Stimulated activated CD4-positive, alpha-beta T cell treated with anti-CD3 and anti-CD28 coated beads, Interleukin-12 subunit alpha, Interleukin-12 subunit beta, amount 100 ng/mL, for 48 hours (primary cell): ENCODE data around the gene SSX2IP.
A peak's percentile ranks its signal among the peaks of the same experiment; 100 is the strongest.
"Not testable (repeated sequence)": the region's sequence is repeated elsewhere in the genome, so short reads cannot be mapped to it uniquely, and the experiment has no call there.

Source experiments
- DNase-seq, 3 donors: peaks; one replicate each; pipeline ENCODE4 v3.0.0-alpha.2; 2020; ENCODE audit warnings: low read depth in 2 of 3, low spot score in 1 of 3

The SSX2IP gene

GRCh38 chr1:84675631-84676030 lies 14.6 kb downstream of the SSX2IP start:
- DNase-seq, result no peak

- DNase-seq, result no peak
These were observed 15.2 kb downstream of the SSX2IP start for GRCh38 chr1:84675106-84675505.

GRCh38 chr1:84674705-84675104 lies 15.6 kb downstream of the SSX2IP start:
- no peak for DNase-seq

DNA sequence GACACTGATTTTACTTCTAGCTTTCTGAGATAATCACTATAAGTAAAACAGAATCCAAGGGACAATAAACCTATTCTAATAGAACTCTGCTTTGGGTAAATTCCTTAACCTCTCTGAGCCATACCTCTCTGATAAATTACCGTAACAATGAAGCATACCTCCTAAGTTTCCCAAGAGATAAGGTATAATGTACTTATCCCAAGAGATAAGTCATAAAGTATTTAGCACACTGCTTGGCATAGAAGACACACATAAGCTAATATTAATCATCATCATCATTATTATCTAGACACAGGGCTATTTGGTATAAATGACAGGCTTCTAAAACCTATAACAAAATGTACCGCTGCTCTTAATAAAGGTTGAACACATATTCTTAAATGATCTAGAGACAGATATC lies 16.2 kb downstream of the SSX2IP start:
- no peak for DNase-seq

DNA sequence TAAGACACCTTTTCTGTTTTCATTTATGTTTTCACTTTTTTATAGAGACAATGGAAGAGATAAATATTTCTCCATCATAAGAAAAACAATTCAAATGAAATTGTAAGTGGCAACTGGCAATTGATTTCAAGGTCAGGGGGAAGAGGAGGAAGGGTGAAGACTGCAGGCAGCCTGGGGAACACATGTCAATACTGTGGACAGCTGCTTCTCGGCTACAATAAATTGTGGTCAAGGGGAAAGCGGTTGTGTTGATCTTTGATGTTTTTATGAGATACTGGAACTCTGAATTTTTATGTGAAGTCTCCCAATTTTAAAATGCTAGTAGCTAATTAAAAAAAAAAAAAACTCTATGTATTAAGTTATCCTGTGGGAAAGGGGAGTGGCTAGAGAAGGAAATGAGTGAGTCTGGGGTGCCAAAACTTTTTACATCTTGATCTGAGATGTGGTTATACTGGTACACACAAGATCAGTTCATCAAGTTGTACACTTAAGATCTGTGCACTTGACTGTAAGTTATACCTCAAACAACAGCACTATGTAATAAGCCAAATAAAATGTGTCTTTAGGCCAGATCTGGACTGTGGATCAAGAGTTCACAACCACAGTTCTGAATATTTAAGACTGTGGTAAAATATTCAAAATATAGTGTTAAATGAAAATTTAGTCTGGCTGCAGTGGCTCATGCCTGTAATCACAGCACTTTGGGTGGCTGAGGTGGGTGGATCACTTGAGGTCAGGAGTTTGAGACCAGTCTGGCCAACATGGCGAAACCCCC lies 18.0 kb downstream of the SSX2IP start:
- DNase-seq, result no peak

DNA sequence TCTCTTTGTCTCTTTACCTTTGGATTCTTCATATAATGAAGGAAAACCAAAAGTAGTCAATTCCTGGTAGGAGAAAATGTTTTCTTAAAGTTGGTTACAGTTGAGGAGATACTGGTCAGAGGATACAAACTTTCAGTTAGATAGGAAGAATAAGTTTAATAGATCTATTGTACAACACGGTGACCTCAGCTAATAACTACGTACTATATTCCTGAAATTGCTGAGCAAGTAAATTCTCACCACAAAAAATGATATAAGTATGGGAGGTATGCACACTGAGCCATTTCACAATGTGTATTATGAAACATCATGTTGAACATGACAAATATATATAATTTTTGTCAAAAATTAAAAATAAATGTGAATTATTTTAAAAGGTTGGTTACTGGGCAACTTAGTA lies 20.4 kb downstream of the SSX2IP start:
- no peak for DNase-seq

- DNase-seq, result no peak
These were observed 22.1 kb downstream of the SSX2IP start for GRCh38 chr1:84668185-84668584.

DNA sequence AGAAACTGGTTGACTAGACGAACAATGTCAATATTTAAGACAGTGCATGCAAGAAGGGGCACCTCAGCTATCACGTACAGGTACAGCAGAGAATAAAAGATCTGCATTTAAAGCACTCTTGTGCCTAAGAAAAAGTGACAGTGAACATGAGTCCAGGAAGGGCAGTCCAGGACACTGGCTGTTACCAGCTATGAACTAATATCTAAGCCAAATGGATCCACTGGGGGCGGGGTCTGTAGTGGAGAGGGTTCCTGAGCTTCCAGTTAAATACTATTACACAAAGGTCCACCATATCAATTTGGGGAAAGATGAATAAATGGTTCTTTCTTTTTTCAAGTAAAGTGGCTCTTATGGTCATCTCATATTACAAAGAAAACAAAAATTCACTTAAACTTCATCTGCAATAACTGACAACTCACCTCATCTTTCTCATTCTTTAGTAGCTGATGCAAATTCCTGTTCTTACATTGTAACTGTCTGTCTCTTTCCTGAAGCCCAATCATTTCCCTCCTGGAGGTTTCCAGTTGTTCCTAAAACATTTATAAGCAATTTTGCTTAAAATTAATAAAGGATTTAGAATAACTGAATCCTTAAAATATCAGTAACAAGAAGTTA lies 24.5 kb downstream of the SSX2IP start:
- DNase-seq, result no peak

DNA sequence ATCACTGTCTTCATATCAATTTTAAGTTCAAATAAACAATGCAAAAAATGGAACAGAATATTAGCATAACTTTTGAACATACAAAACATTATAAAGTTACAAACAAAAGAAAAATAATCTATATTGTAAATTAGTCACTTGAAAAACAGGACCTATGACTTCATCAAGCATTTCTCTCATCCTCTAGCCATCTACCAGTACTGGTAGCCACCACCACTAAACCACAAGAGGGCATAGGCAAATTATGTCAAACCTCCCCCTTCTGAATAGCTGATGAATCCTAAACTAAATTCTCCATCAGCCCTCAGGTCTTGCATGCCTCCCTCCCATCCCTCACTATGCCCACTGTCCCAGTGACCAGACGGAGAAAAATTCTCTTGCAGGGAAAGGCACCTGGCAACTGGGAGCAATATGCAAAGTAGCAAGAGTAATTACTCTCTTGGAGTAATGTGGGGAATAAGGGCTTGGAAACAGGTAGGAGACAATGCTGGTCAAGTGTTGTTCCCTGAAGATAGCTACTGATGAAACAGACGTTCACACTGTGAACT lies 37.1 kb downstream of the SSX2IP start:
- DNase-seq, result no peak

DNA sequence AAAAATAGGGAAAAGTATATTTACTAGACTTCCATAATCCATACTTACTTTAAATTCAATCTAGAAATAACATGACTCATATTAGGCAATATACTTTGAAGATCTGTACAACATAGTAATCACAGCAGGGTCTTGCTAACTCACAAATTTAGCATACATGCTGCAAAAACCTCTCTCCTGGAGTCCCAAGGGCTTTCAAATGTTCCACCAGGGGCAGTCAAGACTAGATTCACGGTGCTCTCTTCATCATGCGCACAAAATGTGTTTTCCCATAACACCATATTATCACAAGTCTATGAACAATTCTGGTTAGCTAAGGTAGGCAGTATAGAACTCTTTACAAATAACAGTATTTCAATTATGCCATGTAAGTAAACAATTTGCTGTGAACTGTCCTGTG lies 45.8 kb downstream of the SSX2IP start:
- DNase-seq, result no peak

DNA sequence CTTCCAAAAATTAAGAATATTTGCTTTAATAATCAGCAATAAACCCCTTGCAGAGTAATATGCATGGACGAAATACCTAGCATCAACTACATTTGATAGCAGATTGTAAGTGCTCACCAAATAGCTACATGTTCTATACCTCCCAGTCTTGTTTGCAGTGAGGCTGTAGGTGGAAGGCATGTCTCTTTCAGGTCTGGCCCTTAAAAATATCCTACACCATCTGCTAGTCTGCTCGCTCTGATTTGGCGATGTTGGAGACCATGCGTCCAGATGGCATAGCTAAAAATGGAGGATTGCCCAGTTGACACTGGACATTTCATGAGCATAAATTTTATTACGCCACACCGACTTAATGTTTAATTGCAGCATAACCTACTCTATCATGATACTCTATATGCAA lies 47.1 kb downstream of the SSX2IP start:
- no peak for DNase-seq

DNA sequence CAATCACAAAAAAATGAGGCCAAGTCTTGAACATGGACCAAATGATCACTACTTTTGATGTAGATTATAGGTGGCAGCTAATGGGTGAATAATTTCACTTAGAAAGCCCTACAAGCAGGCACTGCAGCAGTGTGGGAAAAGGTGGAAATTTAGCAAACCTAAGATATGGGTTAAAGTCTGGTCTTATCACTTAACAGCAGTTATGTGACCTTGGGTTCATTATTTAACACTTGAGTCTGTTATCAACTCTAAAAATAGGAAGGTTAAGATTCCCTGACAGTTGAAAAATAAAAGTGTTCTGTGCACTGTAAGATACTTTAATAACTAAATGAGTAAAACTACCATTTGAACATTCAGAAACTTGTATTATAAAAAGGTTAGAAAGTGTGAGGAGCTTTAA lies 47.5 kb downstream of the SSX2IP start:
- no peak for DNase-seq

DNA sequence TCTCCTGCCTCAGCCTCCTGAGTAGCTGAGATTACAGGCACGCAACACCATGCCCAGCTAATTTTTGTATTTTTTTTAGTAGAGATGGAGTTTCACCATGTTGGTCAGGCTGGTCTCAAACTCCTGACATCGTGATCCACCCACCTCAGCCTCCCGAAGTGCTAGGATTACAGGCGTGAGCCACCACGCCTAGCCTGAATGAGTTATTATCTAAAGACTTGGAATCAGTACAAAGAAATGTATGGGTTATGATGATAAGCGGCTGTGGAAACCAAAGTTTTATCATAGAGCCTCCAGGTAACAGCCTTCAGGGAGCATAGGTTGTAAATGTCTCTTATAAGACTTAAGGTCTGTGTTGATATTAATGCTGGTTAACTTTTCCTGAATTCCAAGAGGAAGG lies 50.5 kb downstream of the SSX2IP start:
- not testable (repeated sequence) for DNase-seq

- no peak for DNase-seq
These were observed 54.8 kb downstream of the SSX2IP start for GRCh38 chr1:84635429-84635828.

DNA sequence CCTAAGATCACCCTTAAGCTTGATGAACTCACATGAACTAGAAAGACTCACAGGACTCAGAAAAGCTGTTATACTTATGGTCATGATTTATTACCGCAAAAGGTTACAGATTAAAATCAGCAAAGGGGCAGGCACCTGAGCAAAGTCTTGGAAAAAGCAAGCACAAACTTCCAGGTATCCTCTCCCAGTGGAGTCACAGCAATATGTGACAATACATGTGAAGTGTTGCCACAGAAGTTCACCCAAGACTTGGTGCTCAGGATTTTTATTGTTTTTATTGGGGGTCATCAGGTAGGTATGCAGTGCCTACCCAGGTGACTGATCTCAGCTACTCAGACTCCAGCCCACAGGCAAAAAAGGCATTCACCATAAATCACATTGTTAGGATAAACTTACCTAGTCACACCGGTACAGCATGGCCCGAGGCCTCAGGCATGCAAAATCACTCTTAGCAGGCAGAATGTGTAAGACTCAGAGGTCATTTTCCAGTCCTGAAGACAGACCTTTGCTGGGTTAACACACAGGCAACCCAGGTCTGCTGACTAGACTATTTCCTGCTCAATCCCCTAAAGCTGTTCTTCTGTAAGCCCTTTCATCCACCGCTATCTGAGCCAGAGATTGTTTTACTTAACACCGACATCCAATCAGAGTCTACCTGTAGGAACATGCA lies 55.6 kb downstream of the SSX2IP start:
- DNase-seq, result no peak

- DNase-seq, result no peak
These were observed 57.4 kb downstream of the SSX2IP start for GRCh38 chr1:84632673-84633434.

DNA sequence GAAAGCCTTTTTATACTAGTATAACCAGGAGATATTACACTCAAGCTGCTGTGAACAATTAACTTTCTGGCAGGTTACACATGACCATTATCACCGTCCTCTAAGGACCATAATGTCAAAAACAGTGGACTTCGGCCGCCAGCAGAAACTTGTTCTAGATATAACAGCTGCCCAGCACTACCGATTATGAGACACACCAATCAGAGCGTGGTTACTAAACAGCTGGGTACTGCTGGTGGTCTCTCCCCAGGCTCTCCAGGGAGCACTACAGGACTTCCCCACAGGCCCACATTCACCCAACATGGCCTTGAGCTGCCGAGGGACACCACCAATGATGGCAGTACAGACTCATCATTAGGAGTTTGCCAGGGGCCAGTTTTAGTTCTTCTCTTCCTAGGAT lies 58.1 kb downstream of the SSX2IP start:
- DNase-seq, result no peak

DNA sequence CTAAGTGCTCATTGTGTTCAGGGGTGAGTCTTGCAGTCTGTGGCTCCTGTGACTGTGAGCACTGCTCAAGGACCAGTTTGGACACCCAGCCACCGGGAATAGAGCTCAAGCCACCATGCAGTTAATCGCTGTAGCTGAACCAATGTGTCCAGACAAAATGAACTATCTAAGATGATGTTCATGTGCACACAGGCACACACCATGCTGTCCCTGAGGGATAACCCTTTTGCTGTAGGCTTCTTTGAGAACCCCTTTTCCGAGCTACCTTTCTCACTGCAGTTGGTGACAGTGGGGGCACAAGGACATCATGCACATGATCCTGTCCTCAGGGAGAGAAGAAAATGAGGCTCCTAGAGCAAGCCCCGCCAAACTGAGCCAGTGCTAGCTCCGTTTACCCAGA lies 65.4 kb downstream of the SSX2IP start:
- DNase-seq, result no peak

GRCh38 chr1:84621553-84621952 lies 68.7 kb downstream of the SSX2IP start:
- DNase-seq, result no peak

DNA sequence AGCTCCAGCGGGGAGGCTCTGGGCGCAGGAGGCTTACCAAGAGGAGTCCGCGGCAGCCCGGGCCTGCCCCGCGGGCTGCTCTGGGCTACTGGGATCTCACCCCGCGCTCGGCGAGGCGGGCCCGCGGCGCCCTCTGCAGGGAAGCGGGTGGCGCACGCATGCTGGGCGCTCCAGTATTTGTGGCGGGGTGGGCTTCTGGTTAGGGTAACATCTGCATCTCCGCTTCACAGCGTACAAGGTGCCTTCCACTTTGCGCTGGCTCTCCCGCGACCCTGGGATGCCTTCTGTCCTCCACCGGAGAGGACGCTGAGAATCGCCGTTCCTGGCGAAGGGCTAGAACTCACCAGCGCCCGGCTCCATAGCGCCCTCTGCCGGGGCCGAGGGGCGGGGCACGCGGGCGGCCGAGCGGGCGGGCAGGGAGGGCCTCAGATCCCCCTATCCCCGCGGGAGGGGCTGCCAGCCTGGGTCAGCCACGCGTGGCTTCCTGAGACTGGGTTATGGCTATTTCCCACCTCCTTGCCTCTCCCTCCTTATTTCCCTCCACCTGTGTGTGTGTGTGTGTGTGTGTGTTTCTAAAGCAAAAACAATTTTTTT lies 69.4 kb downstream of the SSX2IP start:
- peak; percentile 70 to 77 (median 74) for DNase-seq
